Activated T-cell treated with anti-CD3 and anti-CD28 coated beads, Interleukin-2, amount 50 U/mL, for 24 hours (primary cell): ENCODE data around the gene PABPC1L.

Experiments used
- DNase-seq: peaks from one replicate; pipeline ENCODE4 v3.0.0-alpha.2; 2020
- H3K27ac Mint-ChIP-seq: 2 replicates; pipeline ENCODE4 v1.8.0; 2020; ENCODE audit warnings: mild to moderate bottlenecking, mixed read lengths
- H3K27me3 Mint-ChIP-seq: 2 replicates; pipeline ENCODE4 v1.8.0; 2020; ENCODE audit warnings: mixed read lengths
- H3K36me3 Mint-ChIP-seq: 2 replicates; pipeline ENCODE4 v1.8.0; 2020; ENCODE audit warnings: low read depth, mixed read lengths
- H3K4me1 Mint-ChIP-seq: 2 replicates; pipeline ENCODE4 v1.8.0; 2020; ENCODE audit warnings: low read depth, mixed read lengths
- H3K4me3 Mint-ChIP-seq: 2 replicates; pipeline ENCODE4 v1.8.0; 2020; ENCODE audit warnings: mild to moderate bottlenecking, moderate library complexity, mixed read lengths
- H3K9me3 Mint-ChIP-seq: 2 replicates; pipeline ENCODE4 v1.8.0; 2020; ENCODE audit warnings: mixed read lengths

The PABPC1L gene

GRCh38 chr20:44988631-44989171 lies 78.8 kb downstream of the PABPC1L start:
- H3K36me3 Mint-ChIP-seq: peaks cover 88% of the 10 kb centered on the region

More at GRCh38 chr20:44988631-44989171, 78.8 kb downstream of the PABPC1L start:
- no peak for DNase-seq
- Mint-ChIP-seq H3K4me1 (peaks cover 73% of the 10 kb centered on the region), H3K9me3 (no peaks in the 10 kb centered on the region), H3K27ac (peak overlapping the region; percentile 98), H3K4me3 (no peak overlapping the region), H3K27me3 (no peaks in the 10 kb centered on the region)
